Trophoblast cell (in vitro differentiated cells and primary cell): ENCODE results near the gene FMO1.

ENCODE experiments used
- DNase-seq, 2 donors: peaks; one replicate each; pipeline ENCODE4 v3.0.0-alpha.2; 2016
- H2AFZ ChIP-seq: 2 replicates; pipeline ENCODE4 v1.6.1; 2013; ENCODE audit warnings: low read length, moderate library complexity, mild to moderate bottlenecking; ENCODE audit not compliant: insufficient read depth, poor library complexity
- H2AK5ac ChIP-seq: 2 replicates; pipeline ENCODE4 v1.6.1; 2013; ENCODE audit warnings: mild to moderate bottlenecking, low read length
- H2BK120ac ChIP-seq: 2 replicates; pipeline ENCODE4 v1.6.1; 2013; ENCODE audit warnings: low read length, mild to moderate bottlenecking, moderate library complexity; ENCODE audit not compliant: insufficient read depth, poor library complexity
- H2BK12ac ChIP-seq: 2 replicates; pipeline ENCODE4 v1.6.1; 2013; ENCODE audit warnings: mild to moderate bottlenecking, low read length, moderate library complexity
- H2BK5ac ChIP-seq: 2 replicates; pipeline ENCODE4 v1.6.1; 2013; ENCODE audit warnings: low read length, low read depth, moderate library complexity, mild to moderate bottlenecking; ENCODE audit not compliant: poor library complexity
- H3K14ac ChIP-seq: 2 replicates; pipeline ENCODE4 v1.6.1; 2013; ENCODE audit warnings: mild to moderate bottlenecking, low read length
- H3K18ac ChIP-seq: 2 replicates; pipeline ENCODE4 v1.6.1; 2013; ENCODE audit warnings: mild to moderate bottlenecking, low read length
- H3K23ac ChIP-seq: 2 replicates; pipeline ENCODE4 v1.6.1; 2013; ENCODE audit warnings: low read length
- H3K27ac ChIP-seq: 2 replicates; pipeline ENCODE4 v1.5.1; 2013; ENCODE audit warnings: low read depth, mild to moderate bottlenecking, inconsistent platforms, low read length, moderate library complexity
- H3K27me3 ChIP-seq: 2 replicates; pipeline ENCODE4 v1.6.1; 2013; ENCODE audit warnings: inconsistent platforms, mild to moderate bottlenecking, low read length, moderate library complexity; ENCODE audit not compliant: insufficient read depth
- H3K36me3 ChIP-seq, 2 experiments: 1 replicate in 1 of 2; 2 replicates in 1 of 2; pipeline ENCODE4 v1.6.1; 2013; ENCODE audit warnings: low read length in 2 of 2, mild to moderate bottlenecking in 2 of 2, moderate library complexity in 1 of 2; ENCODE audit not compliant: insufficient read depth in 2 of 2, control insufficient read depth in 1 of 2
- H3K4ac ChIP-seq: 2 replicates; pipeline ENCODE4 v1.6.1; 2013; ENCODE audit warnings: low read depth, mild to moderate bottlenecking, low read length, moderate library complexity
- H3K4me1 ChIP-seq, 2 experiments: 1 replicate in 1 of 2; 2 replicates in 1 of 2; pipeline ENCODE4 v1.6.1; 2013; ENCODE audit warnings: low read length in 2 of 2, mild to moderate bottlenecking in 2 of 2, moderate library complexity in 1 of 2; ENCODE audit not compliant: insufficient read depth in 2 of 2, control insufficient read depth in 1 of 2
- H3K4me2 ChIP-seq: 2 replicates; pipeline ENCODE4 v1.6.1; 2013; ENCODE audit warnings: inconsistent platforms, mild to moderate bottlenecking, low read length, moderate library complexity
- H3K4me3 ChIP-seq: 2 replicates; pipeline ENCODE4 v1.5.1; 2013; ENCODE audit warnings: mild to moderate bottlenecking, low read depth, low read length, inconsistent platforms
- H3K79me1 ChIP-seq: one replicate; pipeline ENCODE4 v1.6.1; 2013; ENCODE audit warnings: low read length
- H3K79me2 ChIP-seq: 2 replicates; pipeline ENCODE4 v1.6.1; 2013; ENCODE audit warnings: low read length, mild to moderate bottlenecking; ENCODE audit not compliant: control insufficient read depth, insufficient read depth, poor library complexity
- H3K9ac ChIP-seq: 2 replicates; pipeline ENCODE4 v1.6.1; 2013; ENCODE audit warnings: mild to moderate bottlenecking, low read length
- H3K9me3 ChIP-seq: 2 replicates; pipeline ENCODE4 v1.6.1; 2013; ENCODE audit warnings: low read depth, mild to moderate bottlenecking, control low read depth, inconsistent platforms, low read length; ENCODE audit not compliant: insufficient read depth
- H4K12ac ChIP-seq: 2 replicates; pipeline ENCODE4 v1.6.1; 2013; ENCODE audit warnings: low read depth, mild to moderate bottlenecking, low read length, moderate library complexity
- H4K8ac ChIP-seq: 2 replicates; pipeline ENCODE4 v1.6.1; 2013; ENCODE audit warnings: low read depth, mild to moderate bottlenecking, low read length, moderate library complexity
- H4K91ac ChIP-seq: one replicate; pipeline ENCODE4 v1.6.1; 2013; ENCODE audit warnings: low read depth, mild to moderate bottlenecking, low read length, moderate library complexity
- WGBS: extraction: QIAGEN DNeasy Blood & Tissue Kit; methylation state at CpG from one replicate; pipeline ENCODE4 v1.1.7; 2013; ENCODE audit warnings: missing lambda C conversion rate; ENCODE audit not compliant: insufficient read length, insufficient coverage; ENCODE audit errors: extremely low coverage; 5-methylcytosine and 5-hydroxymethylcytosine counted together

FMO1 gene

DNA sequence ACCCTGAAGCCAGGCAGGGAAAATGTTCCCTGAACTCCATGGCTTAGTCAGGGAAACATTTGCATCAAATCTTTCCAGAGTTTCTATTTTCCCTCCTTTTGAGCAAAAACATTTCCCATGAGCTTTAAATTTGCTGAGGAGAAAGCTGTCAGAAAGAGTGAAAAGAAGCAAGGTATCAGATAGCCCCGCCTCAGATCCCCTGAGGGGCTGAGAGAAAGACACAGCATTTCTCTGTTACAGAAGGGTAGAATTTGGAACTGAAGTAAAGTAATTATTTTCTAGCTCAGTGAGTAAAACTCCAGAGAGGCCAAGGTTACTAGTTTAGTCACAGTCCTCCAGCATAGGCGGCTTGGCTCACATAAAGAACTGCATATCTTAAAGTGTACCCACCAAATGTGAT is 10.6 kb downstream of the FMO1 start:
- H3K79me1 ChIP-seq, result no peaks in the 10 kb centered on the region
- no peaks in the 10 kb centered on the region for H3K79me2 ChIP-seq
- H4K8ac ChIP-seq, result no peak overlapping the region
- no peaks in the 10 kb centered on the region for H3K27me3 ChIP-seq
- peak overlapping the region; percentile 40 for H3K27ac ChIP-seq
- no peak for DNase-seq
- H4K12ac ChIP-seq, result no peak overlapping the region
- H3K4me3 ChIP-seq, result no peak overlapping the region
- no peak overlapping the region for H2BK5ac ChIP-seq
- no peak overlapping the region for H3K23ac ChIP-seq
- peaks cover 1% of the 10 kb centered on the region for H3K9me3 ChIP-seq
- H3K4me1 ChIP-seq, result peaks cover 2 to 8% of the 10 kb centered on the region in 2 experiments
- no peak overlapping the region for H2AFZ ChIP-seq
- no peak overlapping the region for H3K4ac ChIP-seq
- no peak overlapping the region for H3K9ac ChIP-seq
- WGBS, result no CpG with 5 or more reads among the region's 2 CpGs
- H3K18ac ChIP-seq, result no peak overlapping the region
- no peaks in the 10 kb centered on the region for H3K36me3 ChIP-seq
- H2BK12ac ChIP-seq, result no peak overlapping the region
- H3K14ac ChIP-seq, result no peak overlapping the region
- no peak overlapping the region for H4K91ac ChIP-seq
- no peak overlapping the region for H2BK120ac ChIP-seq
- H3K4me2 ChIP-seq, result no peak overlapping the region
- H2AK5ac ChIP-seq, result no peak overlapping the region

DNA sequence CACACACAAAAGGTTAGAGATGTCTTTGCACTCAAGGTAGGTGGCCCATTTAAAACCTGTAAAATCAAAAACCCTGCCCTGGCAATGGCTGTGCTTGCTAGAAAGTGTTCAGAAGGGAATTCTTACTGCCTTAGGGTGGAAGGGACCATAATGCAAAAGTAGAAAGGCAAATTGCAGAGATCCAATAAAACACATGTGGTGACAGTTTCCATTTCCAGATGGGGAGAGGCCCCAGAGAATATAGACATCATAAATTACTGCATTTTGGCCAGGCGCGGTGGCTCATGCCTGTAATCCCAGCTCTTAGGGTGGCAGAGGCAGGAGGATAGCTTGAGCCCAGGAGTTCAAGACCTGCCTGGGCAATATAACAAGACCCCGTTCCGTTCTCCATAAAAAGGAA is 13.0 kb downstream of the FMO1 start:
- no peak overlapping the region for H3K23ac ChIP-seq
- H3K4me3 ChIP-seq, result no peak overlapping the region
- H3K27me3 ChIP-seq, result no peaks in the 10 kb centered on the region
- H4K91ac ChIP-seq, result no peak overlapping the region
- H3K9ac ChIP-seq, result no peak overlapping the region
- no peak overlapping the region for H4K12ac ChIP-seq
- H3K36me3 ChIP-seq, result no peaks in the 10 kb centered on the region
- no peak overlapping the region for H3K14ac ChIP-seq
- no peak overlapping the region for H4K8ac ChIP-seq
- peaks cover 1% of the 10 kb centered on the region for H3K9me3 ChIP-seq
- H3K79me2 ChIP-seq, result no peaks in the 10 kb centered on the region
- no peak overlapping the region for H3K18ac ChIP-seq
- no peak for DNase-seq
- no peak overlapping the region for H3K4ac ChIP-seq
- H3K27ac ChIP-seq, result no peak overlapping the region
- no peak overlapping the region for H2AK5ac ChIP-seq
- no peak overlapping the region for H2AFZ ChIP-seq
- H2BK120ac ChIP-seq, result no peak overlapping the region
- no peak overlapping the region for H2BK12ac ChIP-seq
- H2BK5ac ChIP-seq, result no peak overlapping the region
- peaks cover 2 to 8% of the 10 kb centered on the region in 2 experiments for H3K4me1 ChIP-seq
- WGBS, result no CpG with 5 or more reads among the region's 4 CpGs
- no peak overlapping the region for H3K4me2 ChIP-seq
- no peaks in the 10 kb centered on the region for H3K79me1 ChIP-seq

DNA sequence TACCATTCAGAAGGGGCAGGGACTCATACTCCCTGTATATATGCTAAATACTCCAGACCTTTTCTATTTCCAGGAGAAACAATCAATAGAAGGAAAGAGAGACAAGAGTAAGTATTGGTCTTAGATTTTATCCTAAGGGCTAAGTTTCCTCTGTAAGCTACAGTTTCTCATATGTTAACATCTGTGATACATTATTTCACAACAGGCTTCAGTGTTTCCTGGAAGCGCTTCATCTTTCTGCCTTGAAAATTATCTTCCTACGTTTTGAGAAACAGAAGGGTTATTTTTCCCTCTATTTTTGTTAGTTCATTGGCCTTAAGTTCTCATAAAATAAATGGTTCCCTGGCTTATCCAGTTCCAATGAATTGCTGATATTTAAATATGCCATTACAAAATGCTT is 15.6 kb downstream of the FMO1 start:
- H3K9me3 ChIP-seq, result peaks cover 1% of the 10 kb centered on the region
- H2BK5ac ChIP-seq, result no peak overlapping the region
- DNase-seq, result no peak
- H4K91ac ChIP-seq, result no peak overlapping the region
- H3K23ac ChIP-seq, result no peak overlapping the region
- H4K12ac ChIP-seq, result no peak overlapping the region
- H2AK5ac ChIP-seq, result no peak overlapping the region
- no peak overlapping the region for H3K9ac ChIP-seq
- no peak overlapping the region for H3K27ac ChIP-seq
- no peak overlapping the region for H2BK12ac ChIP-seq
- no peak overlapping the region for H2AFZ ChIP-seq
- H3K79me1 ChIP-seq, result no peaks in the 10 kb centered on the region
- no peak overlapping the region for H4K8ac ChIP-seq
- H3K14ac ChIP-seq, result no peak overlapping the region
- no peak overlapping the region for H3K4me3 ChIP-seq
- H3K4ac ChIP-seq, result no peak overlapping the region
- H3K36me3 ChIP-seq, result no peaks in the 10 kb centered on the region
- H3K79me2 ChIP-seq, result no peaks in the 10 kb centered on the region
- no peak overlapping the region for H3K4me2 ChIP-seq
- WGBS, result no CpG with 5 or more reads among the region's 2 CpGs
- H3K18ac ChIP-seq, result no peak overlapping the region
- no peaks in the 10 kb centered on the region for H3K27me3 ChIP-seq
- H2BK120ac ChIP-seq, result no peak overlapping the region
- peaks cover 0 to 3% of the 10 kb centered on the region in 2 experiments for H3K4me1 ChIP-seq

DNA sequence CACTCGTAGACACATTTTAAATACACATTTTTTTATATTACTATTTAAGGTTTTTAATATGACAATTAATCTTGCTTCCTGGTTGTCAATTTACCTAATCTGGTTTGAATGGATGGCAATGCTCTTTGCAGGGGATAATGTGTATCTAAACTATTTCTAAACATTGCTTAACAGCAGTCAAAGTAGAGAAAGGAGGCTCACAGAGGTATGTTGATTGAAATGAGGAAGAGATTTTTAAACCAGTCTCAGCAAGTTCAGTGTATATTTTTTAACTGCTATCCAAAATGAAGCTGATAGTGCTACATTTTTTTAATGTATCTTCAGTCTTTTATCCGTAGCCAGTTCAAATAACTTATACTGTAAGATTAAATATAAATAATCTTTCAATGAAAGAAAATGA is 17.4 kb downstream of the FMO1 start:
- no CpG with 5 or more reads among the region's 2 CpGs for WGBS
- peak in 1 of 2 donors; percentile 18 for DNase-seq
- no peak overlapping the region for H3K27ac ChIP-seq
- no peaks in the 10 kb centered on the region for H3K79me2 ChIP-seq
- no peak overlapping the region for H3K4me2 ChIP-seq
- no peak overlapping the region for H4K8ac ChIP-seq
- no peak overlapping the region for H3K4ac ChIP-seq
- no peak overlapping the region for H3K9ac ChIP-seq
- no peak overlapping the region for H2BK12ac ChIP-seq
- H2AK5ac ChIP-seq, result no peak overlapping the region
- H2AFZ ChIP-seq, result no peak overlapping the region
- no peaks in the 10 kb centered on the region for H3K36me3 ChIP-seq
- no peaks in the 10 kb centered on the region for H3K4me1 ChIP-seq
- H3K4me3 ChIP-seq, result no peak overlapping the region
- H4K12ac ChIP-seq, result no peak overlapping the region
- H4K91ac ChIP-seq, result no peak overlapping the region
- no peak overlapping the region for H2BK5ac ChIP-seq
- H2BK120ac ChIP-seq, result no peak overlapping the region
- H3K23ac ChIP-seq, result no peak overlapping the region
- H3K18ac ChIP-seq, result no peak overlapping the region
- peaks cover 1% of the 10 kb centered on the region for H3K9me3 ChIP-seq
- H3K79me1 ChIP-seq, result no peaks in the 10 kb centered on the region
- H3K14ac ChIP-seq, result no peak overlapping the region
- H3K27me3 ChIP-seq, result no peaks in the 10 kb centered on the region
